ENCODE measurements around the gene PRR12.

PRR12 gene

GRCh38 chr19:49590971-49591730, at the start of gene PRR12:
PRR12 (plus strand) TSS chr19:49591182; CDS start chr19:49591655, 473 bp downstream.
- DNase-seq (ENCODE audit: low spot score): peak; percentile 78

GRCh38 chr19:49541914-49542313, 49.1 kb upstream of the PRR12 start:
- DNase-seq (ENCODE audit: low spot score): no peak

- DNase-seq (ENCODE audit: low spot score): no peak
These were observed 48.5 kb upstream of the PRR12 start for GRCh38 chr19:49542446-49542845.

GRCh38 chr19:49543032-49543431, 48.0 kb upstream of the PRR12 start:
- DNase-seq (ENCODE audit: low spot score): no peak

- no peak for DNase-seq (ENCODE audit: low spot score)
These were observed 46.8 kb upstream of the PRR12 start for GRCh38 chr19:49544154-49544553.

DNA sequence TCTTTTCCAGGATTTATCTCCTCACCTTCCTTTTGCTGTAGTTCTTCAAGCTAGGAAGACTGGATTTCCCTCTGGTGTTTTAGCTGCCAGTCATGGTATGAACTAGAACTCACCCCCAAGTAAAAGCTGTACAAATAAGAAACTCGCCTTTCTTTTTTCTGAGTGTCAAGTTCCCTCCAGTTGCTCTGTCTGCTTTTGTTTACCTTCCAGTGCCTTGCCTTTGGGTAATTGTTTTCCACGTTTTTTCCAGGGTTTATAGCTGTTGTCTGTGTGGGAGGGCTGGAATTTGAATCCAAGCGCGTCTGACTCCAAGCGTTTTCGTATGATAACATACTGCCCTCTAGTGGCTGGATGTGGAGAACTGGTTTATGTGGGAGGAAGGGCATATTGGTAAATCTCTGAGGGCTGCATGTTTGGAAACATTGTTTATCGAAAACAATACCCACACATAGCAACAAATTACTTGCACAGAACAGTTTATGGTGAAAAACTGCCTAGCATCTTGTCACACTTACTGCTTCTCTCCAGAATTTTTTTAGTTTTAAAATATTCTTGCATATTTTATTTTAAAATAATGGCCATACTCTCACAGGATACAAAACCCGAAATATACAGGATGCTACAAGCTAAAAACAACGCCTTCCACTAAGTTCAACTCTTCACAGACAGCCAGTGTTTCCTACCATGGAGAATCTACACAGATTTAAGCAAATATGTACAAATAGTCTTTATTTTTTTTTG, 44.0 kb upstream of the PRR12 start:
- peak; percentile 82 for DNase-seq (ENCODE audit: low spot score)

- DNase-seq (ENCODE audit: low spot score): no peak
These were observed 41.9 kb upstream of the PRR12 start for GRCh38 chr19:49549045-49549444.

- no peak for DNase-seq (ENCODE audit: low spot score)
These were observed 39.5 kb upstream of the PRR12 start for GRCh38 chr19:49551531-49551930.

DNA sequence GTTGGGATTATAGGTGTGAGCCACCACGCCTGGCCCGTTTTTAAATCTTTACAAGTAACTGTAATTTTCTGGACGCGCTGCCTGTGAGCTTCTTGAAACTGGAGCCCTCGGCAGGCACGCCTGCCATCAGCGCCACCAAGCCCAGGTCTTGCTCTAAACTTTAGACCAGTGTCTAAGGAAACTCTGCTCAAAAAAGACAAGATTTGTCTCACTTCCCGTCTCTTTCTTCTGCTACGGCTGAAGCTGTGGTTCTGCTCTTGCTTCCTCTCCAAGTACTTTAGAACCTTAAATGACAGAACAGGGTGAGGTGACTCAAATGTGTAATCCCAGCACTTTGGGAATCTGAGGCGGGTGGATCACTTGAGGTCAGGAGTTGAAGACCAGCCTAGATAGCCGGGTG, 38.2 kb upstream of the PRR12 start:
- DNase-seq (ENCODE audit: low spot score): no peak

DNA sequence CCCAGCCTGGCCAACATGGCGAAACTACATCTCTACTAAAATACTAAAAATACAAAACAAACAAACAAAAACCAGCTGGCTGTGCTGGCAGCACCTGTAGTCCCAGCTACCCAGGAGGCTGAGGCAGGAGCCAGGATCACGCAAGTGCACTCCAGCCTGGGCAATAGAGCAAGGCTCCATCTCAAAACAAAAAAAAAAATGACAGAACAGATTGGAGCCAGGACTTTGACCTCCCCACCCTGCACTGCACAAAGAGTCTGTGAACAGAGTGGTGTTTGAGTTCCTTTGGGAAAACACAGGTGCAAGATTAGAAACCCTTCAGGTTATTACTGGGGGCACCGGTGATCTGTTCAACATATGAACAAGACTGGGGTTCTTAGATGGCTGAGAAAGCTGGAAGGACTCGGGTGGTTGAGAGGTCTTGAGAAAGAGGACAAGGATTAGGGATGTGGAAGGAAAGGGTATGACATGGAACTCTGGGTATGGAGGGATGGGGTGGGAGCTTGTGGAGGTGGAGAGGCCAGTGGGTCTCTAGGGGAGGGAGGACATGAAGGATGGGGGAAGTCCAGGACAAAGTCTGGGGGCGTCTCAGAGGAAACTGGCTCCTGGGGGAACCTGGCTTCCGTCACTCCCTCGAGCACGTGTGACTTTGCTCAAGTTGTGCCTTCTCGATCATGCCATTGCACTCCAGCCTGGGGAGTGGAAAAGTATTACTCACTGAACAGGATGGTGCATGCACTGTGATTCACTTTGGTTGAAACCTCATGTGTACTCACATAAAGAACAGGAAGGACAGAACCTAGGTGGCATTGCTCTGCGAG, 37.3 kb upstream of the PRR12 start:
- peak; percentile 74 for DNase-seq (ENCODE audit: low spot score)

DNA sequence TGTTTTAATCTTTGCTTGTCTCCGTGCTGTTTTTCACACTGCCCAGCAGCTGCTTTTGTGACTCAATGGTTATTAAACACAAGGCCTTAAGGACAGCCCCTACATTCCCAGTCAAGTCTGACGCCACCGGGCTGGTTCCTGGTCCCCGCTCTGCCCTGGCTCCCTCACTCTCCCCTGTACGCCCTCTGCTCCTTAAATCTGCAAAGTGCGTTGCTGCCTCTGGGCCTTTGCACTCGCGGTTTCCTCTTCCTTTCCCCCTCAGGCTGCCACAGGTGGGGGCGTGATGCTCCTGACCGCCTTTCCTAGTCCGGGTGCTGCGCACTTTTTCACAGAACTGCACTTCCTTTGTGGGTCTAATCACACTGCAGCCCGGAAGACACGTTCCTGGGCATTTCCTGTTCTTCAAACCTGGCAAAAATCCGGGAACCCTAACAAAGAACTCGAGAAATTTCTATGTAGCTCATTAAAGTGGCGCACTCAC, 36.2 kb upstream of the PRR12 start:
- no peak for DNase-seq (ENCODE audit: low spot score)

GRCh38 chr19:49555600-49556411, 35.2 kb upstream of the PRR12 start:
- DNase-seq (ENCODE audit: low spot score): no peak

DNA sequence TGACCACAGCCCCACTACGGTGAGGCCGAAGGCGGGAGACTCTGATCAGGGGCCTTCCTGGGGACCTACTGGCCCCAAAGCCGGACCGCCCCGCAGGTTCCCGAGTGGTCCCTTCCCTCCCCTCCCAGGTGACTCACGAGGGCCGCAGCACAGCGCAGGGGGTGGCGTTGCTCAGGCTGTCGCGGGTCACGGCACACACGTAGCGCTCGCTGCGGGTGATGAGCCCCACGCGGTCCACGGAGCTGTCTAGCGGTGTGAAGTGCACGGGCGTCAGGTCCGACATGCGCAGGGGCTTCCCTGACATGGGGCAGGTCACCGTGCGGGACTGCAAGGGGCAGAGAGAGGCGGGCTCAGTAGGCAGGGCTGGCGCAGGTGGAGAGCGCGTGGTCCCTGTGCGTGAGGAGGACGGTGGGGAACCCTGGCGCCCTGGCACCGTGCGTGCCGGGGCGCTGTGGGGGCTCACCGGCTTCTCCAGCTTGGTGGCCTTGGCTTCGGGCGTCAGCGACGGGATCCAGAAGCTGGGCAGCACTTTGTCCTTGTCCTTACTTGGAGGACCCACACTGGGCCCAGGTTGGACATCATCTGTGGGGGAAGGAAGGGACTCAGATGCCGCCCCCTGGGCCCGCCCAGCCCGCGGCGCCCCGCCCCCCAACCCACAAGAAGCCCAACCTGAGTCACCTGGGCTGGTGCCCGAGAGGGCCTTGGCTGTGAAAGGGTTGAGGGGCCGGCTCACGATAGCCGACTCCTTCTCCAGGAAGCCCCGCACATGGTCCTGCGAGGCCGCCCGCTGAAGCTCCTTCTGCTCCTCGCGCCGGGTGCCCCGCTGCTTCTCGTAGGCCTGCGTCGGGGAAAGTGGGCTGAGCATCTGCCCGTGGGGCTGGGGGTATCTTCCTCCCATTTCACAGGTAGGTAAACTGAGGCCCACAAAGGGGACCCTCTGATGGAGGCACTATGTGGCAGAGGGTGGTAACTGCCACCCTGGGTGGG, 34.3 kb upstream of the PRR12 start:
- no peak for DNase-seq (ENCODE audit: low spot score)

DNA sequence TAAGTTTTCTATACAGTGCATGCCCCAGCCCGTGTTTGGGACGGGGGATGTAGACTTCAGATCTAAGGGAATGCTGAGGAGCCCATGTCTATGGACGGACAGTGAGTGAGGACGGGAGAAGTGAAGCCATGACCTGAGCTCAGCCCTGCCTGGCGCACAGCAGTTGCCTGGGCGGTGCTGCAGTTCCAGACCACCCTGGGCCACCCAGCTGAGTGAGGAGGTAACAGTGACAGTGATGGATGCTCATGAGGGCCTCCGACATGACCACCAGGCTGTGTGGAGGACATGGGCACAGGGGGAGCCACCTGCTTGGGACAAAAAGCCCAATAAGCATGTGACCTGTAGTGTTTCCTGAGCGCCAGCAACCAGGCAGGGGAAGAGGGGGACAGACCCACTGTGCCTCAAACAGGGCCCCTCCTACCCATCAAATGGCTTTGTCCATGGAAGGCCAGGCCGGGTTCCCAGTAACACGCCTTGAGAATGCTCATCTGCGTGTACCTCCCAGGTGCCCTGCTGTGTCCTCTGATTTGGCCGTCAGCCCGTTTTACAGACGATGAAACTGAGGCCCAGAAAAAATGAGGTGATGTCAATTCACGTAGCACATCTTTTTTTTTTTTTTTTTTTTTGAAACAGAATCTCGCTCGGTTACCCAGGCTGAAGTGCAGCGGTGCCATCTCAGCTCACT, 33.2 kb upstream of the PRR12 start:
- DNase-seq (ENCODE audit: low spot score): no peak

DNA sequence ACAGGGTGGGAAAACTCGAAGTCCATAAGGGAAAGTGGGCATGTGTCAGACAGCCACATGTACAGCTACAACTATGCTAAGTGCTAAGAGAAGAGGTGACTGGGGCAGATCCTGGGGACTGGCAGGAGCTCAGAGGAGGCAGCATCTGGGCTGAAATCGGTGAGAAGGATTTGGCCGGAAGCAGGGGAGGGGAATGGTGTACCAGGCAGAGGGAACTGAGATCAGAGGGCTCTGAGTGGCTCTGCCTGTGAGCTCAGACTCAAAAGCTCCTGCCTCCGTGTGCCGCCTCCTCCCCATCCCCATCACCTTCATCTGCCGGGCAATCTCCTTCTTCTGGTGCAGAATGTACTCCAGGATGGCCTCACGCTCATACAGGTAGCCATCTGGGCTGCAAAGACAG, 32.4 kb upstream of the PRR12 start:
- DNase-seq (ENCODE audit: low spot score): no peak

GRCh38 chr19:49559443-49559842, 31.5 kb upstream of the PRR12 start:
- DNase-seq (ENCODE audit: low spot score): no peak

- DNase-seq (ENCODE audit: low spot score): no peak
These were observed 31.1 kb upstream of the PRR12 start for GRCh38 chr19:49559928-49560327.

GRCh38 chr19:49560358-49560900, 30.6 kb upstream of the PRR12 start:
- no peak for DNase-seq (ENCODE audit: low spot score)

DNA sequence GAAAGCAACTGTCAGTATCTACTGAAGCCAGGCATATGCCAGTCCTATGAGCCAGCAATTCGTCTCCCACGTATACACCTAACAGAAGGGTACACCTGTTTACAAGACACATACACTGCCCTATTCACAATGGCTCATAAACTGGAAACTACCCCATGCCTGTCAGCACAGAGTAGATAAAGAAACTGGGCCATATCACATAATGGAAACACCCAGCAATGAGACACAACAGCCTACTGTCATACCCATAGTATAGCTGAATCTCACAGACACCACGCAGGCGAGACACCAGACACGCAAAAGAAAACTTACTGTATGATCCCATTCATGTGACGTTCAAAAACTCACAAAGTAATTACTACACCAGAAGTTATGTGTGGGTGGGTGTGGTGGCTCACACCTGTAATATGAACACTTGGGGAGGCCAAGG, 26.4 kb upstream of the PRR12 start:
- DNase-seq (ENCODE audit: low spot score): no peak
